ENCODE data around the gene KLRG1. TPM values are rescaled to one million over a fixed set of nuclear protein-coding genes. Genes with fewer than 3 reads are reported as not detected.

KLRG1 gene
- total and polyA plus RNA-seq, 2 of the 4 experiments (the other 2 are of a cell fraction), result 0.36 to 0.54 TPM

GRCh38 chr12:8953773-8954402 is 35.5 kb upstream of the KLRG1 start:
- Histone ChIP-seq H4K20me1 (ENCODE audit: insufficient read depth, low read length) (peaks cover 5% of the 10 kb centered on the region; the same call in 1 of the 2 replicates), H3K23ac (ENCODE audit: low read depth, low read length) (no peak overlapping the region), H3K27ac (ENCODE audit: insufficient read depth, low read length) (no peak overlapping the region), H2BK15ac (ENCODE audit: low read depth, low read length) (no peak overlapping the region), H3K9me3 (ENCODE audit: control insufficient read depth, insufficient read depth, low read length) (no peaks in the 10 kb centered on the region), H3K4me2 (ENCODE audit: low read depth, low read length) (no peak overlapping the region), H3K14ac (replicated peaks; ENCODE audit: low read depth, low read length) (no peak overlapping the region), H3K79me1 (ENCODE audit: low read depth in 1 of 2, low read length in 2 of 2) (peaks cover under 1 to 13% of the 10 kb centered on the region in 2 experiments; a peak in 2 of 4 replicates), H2AFZ (replicated peaks; ENCODE audit: low read length, poor library complexity) (no peak overlapping the region), H4K8ac (ENCODE audit: low read depth in 2 of 2, low read length in 2 of 2) (no peak overlapping the region), H2BK5ac (ENCODE audit: low read depth, low read length, poor library complexity, severe bottlenecking) (no peak overlapping the region), H4K91ac (ENCODE audit: insufficient read depth, low read depth, low read length) (no peak overlapping the region), H3K4me1 (ENCODE audit: control insufficient read depth, insufficient read depth, low read length) (no peaks in the 10 kb centered on the region), H4K5ac (ENCODE audit: low read depth, low read length) (no peak overlapping the region), H3K56ac (ENCODE audit: extremely low read depth, insufficient read depth, low read length) (no peak overlapping the region), H3K36me3 (ENCODE audit: control insufficient read depth, insufficient read depth, low read length) (no peaks in the 10 kb centered on the region), H3K4me3 (ENCODE audit: insufficient read depth, low read depth, low read length) (no peak overlapping the region), H2AK5ac (ENCODE audit: low read depth, low read length) (no peak overlapping the region), H2BK20ac (ENCODE audit: low read depth, low read length) (no peak overlapping the region), H3K18ac (ENCODE audit: low read depth, low read length) (no peak overlapping the region), H3K4ac (ENCODE audit: low read depth, low read length) (no peak overlapping the region), H3K9me1 (ENCODE audit: insufficient read depth, low read length) (no peaks in the 10 kb centered on the region), H2AK9ac (replicated peaks; ENCODE audit: low read depth, low read length, poor library complexity) (no peak overlapping the region), H3K27me3 (ENCODE audit: control insufficient read depth, insufficient read depth, low read length) (no peaks in the 10 kb centered on the region), H3K9ac (ENCODE audit: low read depth, low read length) (no peak overlapping the region), H2BK120ac (ENCODE audit: low read depth, low read length) (no peak overlapping the region)
- BruUV-seq (replicated peaks), result no TSS peak
- no peak for ATAC-seq (ENCODE audit: low read depth)
- in situ Hi-C loops (cut with MboI; ENCODE audit: low sequenced_read_pairs) (no loop called here), intact Hi-C loops (cut with micrococcal nuclease) (no loop called here), dilution Hi-C loops (cut with HindIII; ENCODE audit: low sequenced_read_pairs, unreplicated experiment) (no loop called here)
- ChIA-PET POLR2A (ENCODE audit: unreplicated experiment) (no interaction called here), CTCF (interaction anchor here (0.6 kb wide), 1 partner anchor 7 kb away, joined by 6 read pairs; no protein-coding TSS in a partner anchor)
- TF ChIP-seq MAZ (IDR thresholded peaks at IDR 0.05; ENCODE audit: borderline replicate concordance, low read depth, low read length), result no peak
- TF ChIP-seq CEBPB (IDR thresholded peaks at IDR 0.05; ENCODE audit: low read depth, low read length), result no peak
- no peak for TF ChIP-seq POLR2A (IDR thresholded peaks at IDR 0.05; ENCODE audit: low read depth, low read length)
- TF ChIP-seq, protein P1, sequence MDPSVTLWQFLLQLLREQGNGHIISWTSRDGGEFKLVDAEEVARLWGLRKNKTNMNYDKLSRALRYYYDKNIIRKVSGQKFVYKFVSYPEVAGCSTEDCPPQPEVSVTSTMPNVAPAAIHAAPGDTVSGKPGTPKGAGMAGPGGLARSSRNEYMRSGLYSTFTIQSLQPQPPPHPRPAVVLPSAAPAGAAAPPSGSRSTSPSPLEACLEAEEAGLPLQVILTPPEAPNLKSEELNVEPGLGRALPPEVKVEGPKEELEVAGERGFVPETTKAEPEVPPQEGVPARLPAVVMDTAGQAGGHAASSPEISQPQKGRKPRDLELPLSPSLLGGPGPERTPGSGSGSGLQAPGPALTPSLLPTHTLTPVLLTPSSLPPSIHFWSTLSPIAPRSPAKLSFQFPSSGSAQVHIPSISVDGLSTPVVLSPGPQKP (IDR thresholded peaks at IDR 0.05; ENCODE audit: borderline replicate concordance, low read depth, low read length), result no peak
- TF ChIP-seq, protein P2, sequence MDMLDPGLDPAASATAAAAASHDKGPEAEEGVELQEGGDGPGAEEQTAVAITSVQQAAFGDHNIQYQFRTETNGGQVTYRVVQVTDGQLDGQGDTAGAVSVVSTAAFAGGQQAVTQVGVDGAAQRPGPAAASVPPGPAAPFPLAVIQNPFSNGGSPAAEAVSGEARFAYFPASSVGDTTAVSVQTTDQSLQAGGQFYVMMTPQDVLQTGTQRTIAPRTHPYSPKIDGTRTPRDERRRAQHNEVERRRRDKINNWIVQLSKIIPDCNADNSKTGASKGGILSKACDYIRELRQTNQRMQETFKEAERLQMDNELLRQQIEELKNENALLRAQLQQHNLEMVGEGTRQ (IDR thresholded peaks at IDR 0.05; ENCODE audit: low read depth, low read length), result no peak
- TF ChIP-seq CHD1 (IDR thresholded peaks at IDR 0.05; ENCODE audit: low read depth, low read length), result no peak
- TF ChIP-seq RAD21 (IDR thresholded peaks at IDR 0.05; ENCODE audit: low read length), result no peak
- TF ChIP-seq, protein P3, sequence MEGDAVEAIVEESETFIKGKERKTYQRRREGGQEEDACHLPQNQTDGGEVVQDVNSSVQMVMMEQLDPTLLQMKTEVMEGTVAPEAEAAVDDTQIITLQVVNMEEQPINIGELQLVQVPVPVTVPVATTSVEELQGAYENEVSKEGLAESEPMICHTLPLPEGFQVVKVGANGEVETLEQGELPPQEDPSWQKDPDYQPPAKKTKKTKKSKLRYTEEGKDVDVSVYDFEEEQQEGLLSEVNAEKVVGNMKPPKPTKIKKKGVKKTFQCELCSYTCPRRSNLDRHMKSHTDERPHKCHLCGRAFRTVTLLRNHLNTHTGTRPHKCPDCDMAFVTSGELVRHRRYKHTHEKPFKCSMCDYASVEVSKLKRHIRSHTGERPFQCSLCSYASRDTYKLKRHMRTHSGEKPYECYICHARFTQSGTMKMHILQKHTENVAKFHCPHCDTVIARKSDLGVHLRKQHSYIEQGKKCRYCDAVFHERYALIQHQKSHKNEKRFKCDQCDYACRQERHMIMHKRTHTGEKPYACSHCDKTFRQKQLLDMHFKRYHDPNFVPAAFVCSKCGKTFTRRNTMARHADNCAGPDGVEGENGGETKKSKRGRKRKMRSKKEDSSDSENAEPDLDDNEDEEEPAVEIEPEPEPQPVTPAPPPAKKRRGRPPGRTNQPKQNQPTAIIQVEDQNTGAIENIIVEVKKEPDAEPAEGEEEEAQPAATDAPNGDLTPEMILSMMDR (conservative IDR thresholded peaks at IDR 0.05; ENCODE audit: low read depth, low read length), result no peak
- no peak for TF ChIP-seq RCOR1 (IDR thresholded peaks at IDR 0.05; ENCODE audit: insufficient replicate concordance, low read length)
- TF ChIP-seq MXI1 (IDR thresholded peaks at IDR 0.05; ENCODE audit: borderline replicate concordance, low read depth, low read length), result no peak
- no peak for TF ChIP-seq SMC3 (IDR thresholded peaks at IDR 0.05; ENCODE audit: low read depth, low read length)
- TF ChIP-seq NFE2L2 (IDR thresholded peaks at IDR 0.05; ENCODE audit: low read depth, low read length), result no peak
- DNase-seq, result no peak
- WGBS, 2 experiments (ENCODE audit: extremely low coverage in 2 of 2, insufficient read length in 1 of 2), result no CpG with 5 or more reads among the region's 8 CpGs

Data from IMR-90 (cell line).